GM12892 (cell line): ENCODE measurements around the gene SH3BP5.

Experiments used
- DNase-seq: peaks from one replicate; pipeline ENCODE4 v3.0.0; 2011; ENCODE audit not compliant: insufficient read length
- FAIRE-seq: peaks from 2 replicates; lab custom pipeline; 2011; peaks lifted over from hg19 to GRCh38; lab: Jason Lieb, UNC
- POLR2A ChIP-seq: IDR thresholded peaks from 2 replicates; pipeline ENCODE4 v1.6.1; 2011; ENCODE audit warnings: low read depth, low read length, control low read depth
- POLR2AphosphoS5 ChIP-seq: IDR thresholded peaks from 2 replicates; pipeline ENCODE4 v1.6.1; 2011; ENCODE audit warnings: low read depth, low read length, control low read depth
- TAF1 ChIP-seq: IDR thresholded peaks from 2 replicates; pipeline ENCODE4 v1.6.1; 2011; ENCODE audit warnings: low read depth, mild to moderate bottlenecking, control low read depth, low read length, borderline replicate concordance

Gene SH3BP5

DNA sequence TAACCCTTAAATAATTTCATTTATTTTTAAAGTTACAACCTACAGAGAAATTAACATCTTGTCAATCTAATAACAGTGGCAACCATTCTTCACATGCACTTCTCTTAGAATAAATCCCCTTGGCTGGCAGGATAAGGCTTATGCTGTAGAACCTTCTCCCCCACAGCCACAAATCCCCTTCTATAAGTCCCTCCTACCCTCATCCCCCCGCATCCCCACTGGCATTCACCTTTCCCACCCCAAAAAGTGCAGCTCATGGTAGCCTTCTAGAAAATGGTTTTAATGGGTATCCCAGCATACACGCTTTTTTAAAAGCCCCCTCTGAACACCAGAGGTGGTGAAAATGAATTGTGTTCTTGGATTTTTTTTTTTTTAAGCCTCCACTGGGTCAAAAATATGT, 77.2 kb downstream of the SH3BP5 start:
- no peak for DNase-seq
- no peak for FAIRE-seq
- TF ChIP-seq TAF1 (no peak), POLR2AphosphoS5 (no peak), POLR2A (no peak)

DNA sequence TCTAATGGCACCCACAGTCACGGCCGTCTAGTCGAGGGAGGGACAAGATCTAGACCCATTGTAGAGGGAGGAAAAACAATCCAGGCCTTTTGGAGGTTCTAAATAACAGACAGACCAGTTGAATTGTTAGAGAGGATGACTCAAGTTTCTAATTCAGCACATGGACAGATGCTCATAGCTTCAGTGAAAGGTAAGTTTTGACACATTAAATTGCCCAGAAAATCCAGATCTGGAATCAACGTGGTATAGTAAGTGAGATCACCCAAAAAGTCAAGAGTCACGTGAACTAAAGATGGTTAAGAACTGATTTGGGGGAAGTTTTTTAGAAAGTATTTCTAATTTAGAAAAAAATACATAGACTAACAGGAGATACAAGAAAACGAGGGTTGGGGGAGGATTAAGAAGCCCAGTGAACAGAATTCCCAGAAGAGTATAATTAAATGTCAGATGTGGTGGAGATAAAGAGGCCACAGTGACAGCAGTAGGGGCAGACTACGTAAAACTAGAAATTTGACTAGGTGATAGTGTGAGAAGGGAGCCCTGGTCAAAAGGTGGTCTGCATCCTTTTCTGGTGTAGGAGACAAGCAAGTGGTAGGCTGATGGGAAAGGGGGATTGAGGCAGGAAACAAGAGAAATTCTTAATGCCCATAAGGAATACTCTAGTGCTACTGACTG, 79.2 kb downstream of the SH3BP5 start:
- no peak for FAIRE-seq
- TF ChIP-seq POLR2A: no peak
- no peak for TF ChIP-seq TAF1
- no peak for TF ChIP-seq POLR2AphosphoS5
- no peak for DNase-seq

DNA sequence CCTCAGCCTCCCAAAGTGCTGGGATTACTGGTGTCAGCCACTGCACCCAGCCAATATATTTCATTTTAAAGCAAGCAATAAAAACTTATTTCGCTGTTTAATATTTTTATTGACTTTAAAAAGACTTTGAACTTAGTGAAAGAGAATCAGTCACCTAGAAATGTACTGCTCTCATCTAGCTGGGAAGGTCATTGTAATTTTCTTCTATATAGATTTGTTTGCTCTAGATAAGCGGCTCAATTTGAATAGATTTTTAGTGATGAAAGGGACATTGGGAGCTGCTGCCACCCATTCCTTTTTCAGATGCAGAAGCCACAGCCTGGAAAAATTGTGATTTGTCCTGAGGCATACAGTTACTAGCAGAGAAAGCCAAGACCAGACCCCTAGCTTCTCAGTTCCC, 86.2 kb downstream of the SH3BP5 start:
- DNase-seq: no peak
- FAIRE-seq: no peak
- TF ChIP-seq POLR2AphosphoS5 (no peak), POLR2A (no peak), TAF1 (no peak)

DNA sequence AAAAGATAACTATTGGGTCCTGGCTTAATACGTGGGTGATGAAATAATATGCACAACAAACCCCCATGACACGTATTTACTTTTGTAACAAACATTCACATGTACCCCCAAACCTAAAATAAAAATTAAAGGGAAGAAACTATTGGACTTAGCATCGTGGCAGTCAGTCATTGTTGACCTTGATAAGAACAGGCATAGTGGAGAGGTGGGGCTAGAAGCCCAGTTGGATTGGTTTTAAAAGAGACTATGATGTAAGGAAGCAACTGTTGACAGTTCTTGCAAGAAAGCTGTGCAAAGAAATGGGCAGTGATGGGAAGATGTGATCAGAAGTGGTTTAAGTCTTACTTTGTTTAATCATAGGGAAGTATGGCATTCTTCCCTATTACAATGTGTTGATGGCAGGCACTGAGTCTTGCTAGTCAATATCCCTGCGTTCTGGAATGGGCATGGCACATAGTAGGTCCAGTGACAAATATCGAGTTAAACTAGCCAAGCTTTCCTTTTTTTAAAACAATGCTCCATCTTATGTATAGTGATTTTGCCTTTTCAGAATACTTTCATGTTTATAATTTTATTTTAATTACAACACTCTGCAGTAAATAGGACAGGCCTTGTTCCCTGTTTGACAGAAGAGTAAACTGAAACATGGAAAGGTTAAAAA, 88.4 kb downstream of the SH3BP5 start:
- DNase-seq (no peak), FAIRE-seq (peak; percentile 65)
- no peak for TF ChIP-seq TAF1
- TF ChIP-seq POLR2AphosphoS5: no peak
- no peak for TF ChIP-seq POLR2A

DNA sequence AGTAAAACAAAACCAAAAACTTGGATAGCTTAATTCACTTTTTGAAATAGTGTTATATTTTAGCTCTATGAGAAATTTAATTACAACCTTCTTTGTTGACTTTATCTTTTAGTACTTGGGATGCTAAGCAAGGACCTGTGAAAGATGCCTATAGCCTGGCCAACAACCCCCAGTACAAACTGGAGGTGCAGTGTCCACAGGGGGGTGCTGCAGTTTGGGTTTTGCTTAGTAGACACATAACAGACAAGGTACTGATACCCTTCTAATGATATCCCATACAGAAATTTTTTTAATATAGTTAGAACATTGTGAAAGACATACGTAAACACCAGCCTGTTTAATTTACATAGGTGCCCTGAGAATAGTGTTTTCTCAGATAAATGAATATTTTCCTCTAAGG, 91.0 kb downstream of the SH3BP5 start:
- TF ChIP-seq POLR2A (no peak), TAF1 (no peak)
- DNase-seq (no peak), FAIRE-seq (peak; percentile 9)

DNA sequence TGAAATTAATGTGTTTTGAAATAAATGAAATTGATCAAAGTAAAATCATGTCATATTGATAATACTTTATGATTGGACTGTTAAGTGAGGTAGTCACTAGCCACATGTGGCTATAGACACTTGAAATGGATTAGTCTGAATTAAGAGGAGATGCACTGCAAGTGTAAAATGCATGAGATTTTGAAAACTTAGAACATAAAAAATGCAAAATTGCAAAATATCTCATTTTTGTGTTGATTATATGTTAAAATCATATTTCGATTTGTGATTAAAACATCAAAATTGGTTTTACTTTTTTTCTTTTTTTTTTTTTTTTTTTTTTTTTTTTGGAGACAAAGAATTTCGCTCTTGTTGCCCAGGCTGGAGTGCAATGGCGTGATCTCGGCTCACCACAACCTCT, 103.1 kb downstream of the SH3BP5 start:
- FAIRE-seq (no peak), DNase-seq (no peak)
- no peak for TF ChIP-seq POLR2A
- no peak for TF ChIP-seq TAF1
- TF ChIP-seq POLR2AphosphoS5: no peak

DNA sequence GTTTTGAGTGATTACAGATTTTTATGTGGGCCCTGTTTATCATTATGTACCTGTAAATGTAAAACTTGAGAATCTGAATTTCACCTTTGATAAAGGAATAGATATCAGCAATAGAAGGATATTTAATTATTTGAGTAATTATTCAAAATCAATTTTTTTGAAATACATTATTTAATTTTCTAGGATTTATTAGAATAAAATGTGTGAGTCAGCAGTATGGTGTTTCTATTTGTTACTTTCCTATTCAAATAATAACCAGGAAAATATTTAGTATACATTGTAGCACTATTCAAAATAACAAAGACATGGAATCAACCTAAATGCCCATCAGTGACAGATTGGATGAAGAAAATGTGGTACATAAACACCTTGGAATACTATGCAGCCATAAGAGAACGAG, 104.2 kb downstream of the SH3BP5 start:
- TF ChIP-seq POLR2A (no peak), POLR2AphosphoS5 (no peak), TAF1 (no peak)
- FAIRE-seq: no peak
- DNase-seq: no peak

DNA sequence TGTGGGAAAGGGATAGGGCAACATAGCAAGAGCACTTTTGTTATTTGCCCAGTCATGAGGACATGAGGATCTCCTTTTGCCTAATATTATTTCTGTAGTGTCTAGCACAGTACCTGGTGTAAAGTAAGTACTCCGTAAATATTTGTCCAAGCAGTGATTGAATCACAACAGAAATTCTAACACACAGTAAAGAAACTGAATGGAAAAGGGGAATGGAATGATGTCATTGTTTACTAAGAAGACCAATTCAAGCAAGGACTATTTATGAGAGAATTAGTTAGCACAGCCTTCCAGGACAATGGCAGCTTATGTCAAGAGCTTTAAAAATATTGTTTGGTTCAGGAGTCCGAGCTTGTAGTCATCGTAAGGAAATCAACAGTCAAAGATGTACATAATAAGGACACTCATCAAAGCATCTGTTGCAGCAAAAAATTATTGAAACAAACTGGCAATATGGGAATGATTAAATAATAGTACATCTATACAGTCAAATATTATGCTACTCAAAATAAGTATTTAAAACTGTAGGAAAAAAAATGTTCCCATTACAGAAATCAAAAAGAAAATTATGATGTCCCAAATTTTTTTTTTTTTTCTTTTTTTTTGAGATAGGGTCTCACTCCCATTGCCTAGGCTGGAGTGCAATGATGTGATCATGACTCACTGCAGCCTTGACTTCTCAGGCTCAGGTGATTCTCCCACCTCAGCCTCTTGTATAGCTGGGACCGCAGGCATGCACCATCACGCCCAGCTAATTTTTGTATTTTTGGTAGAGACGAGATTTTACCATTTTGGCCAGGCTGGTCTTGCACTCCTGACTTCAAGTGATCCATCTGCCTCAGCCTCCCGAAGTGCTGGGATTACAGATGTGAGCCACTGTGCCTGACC, 108.5 kb downstream of the SH3BP5 start:
- DNase-seq: no peak

DNA sequence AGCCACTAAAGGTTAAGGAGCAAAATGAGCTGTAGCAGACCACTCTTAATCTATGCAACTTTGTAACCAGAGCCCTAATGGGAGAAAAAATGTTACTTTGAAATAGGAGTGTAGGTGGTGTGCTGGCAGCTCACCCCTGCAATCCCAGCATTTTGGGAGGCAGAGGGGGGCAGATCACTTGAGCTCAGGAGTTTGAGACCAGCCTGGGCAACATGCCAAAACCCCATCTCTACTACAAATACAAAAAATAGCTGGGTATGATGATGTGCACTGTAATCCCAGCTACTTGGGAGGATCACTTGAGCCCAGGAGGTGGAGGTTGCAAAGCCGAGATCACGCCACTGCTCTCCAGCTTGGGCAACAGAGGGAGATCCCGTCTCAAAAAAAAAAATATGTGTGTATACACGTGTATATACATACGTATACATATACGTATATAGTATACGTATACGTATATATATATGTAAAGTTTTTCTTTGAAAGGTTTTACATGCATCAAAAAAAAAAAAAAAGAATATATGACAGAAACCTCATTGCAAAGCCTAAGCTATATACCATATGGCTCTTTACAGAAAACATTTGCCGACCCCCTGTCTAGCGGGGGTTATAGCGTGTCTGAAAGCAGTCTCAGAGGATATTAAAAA, 110.7 kb downstream of the SH3BP5 start:
- FAIRE-seq: no peak
- no peak for DNase-seq
- TF ChIP-seq POLR2AphosphoS5: no peak
- no peak for TF ChIP-seq TAF1
- no peak for TF ChIP-seq POLR2A

More for the DNA sequence above, 108.5 kb downstream of the SH3BP5 start:
- no peak for FAIRE-seq
- no peak for TF ChIP-seq POLR2AphosphoS5
- no peak for TF ChIP-seq TAF1
- TF ChIP-seq POLR2A: no peak

DNA sequence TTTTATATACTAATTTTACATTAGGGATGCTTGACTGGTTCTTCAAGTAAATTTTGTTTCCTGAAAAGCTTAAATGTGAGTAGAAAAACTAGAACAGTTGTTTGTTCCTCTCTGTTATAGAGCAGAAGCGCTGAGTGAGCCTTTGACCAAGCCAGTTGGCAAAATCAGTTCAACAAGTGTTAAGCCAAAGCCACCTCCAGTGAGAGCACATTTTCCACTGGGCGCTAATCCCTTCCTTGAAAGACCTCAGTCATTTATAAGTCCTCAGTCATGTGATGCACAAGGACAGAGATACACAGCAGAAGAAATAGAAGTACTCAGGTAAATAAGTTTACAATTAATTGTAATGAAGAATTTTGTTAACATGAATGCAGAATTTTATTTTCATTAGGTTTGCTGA, 111.7 kb downstream of the SH3BP5 start:
- DNase-seq (no peak), FAIRE-seq (no peak)
- TF ChIP-seq POLR2A: no peak
- no peak for TF ChIP-seq POLR2AphosphoS5
- no peak for TF ChIP-seq TAF1

DNA sequence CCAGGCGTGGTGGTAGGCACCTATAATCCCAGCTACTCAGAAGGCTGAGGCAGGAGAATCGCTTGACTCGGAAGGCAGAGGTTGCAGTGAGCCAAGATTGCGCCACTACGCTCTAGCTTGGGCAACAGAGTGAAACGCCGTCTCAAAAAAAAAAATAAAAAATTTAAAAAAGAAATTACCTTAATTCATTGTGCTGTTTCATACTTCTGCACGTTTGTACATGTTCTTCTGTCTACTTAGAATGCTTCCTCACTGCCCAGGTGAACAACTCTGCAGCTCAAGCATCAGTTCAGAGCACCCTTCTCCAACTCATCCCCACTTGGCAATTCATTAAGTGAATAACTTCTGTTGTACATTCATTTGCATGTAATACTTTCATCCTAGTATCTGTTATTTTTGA, 112.3 kb downstream of the SH3BP5 start:
- DNase-seq (no peak), FAIRE-seq (no peak)
- TF ChIP-seq POLR2A: no peak

DNA sequence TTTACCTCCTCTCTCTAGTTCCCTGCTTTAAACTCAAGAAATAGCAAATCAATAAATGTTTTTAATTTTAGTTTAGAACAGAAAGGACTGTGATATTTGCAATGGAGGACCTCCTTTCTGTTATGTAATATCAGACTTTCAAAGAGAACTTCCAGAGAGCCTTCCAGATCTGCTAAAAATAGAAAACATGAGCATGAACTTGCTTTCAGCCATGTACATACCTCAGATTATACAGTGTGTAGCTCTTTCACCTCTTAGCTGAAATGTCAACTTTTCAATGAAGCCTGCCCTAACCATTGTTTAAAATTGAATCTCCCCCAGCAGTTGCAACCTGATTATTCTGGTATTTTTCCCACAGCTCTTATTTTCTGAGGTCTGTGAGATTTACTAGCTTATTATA, 113.7 kb downstream of the SH3BP5 start:
- no peak for FAIRE-seq
- DNase-seq: no peak
- TF ChIP-seq TAF1 (no peak), POLR2AphosphoS5 (no peak), POLR2A (no peak)
